OCI-LY1 (cell line): ENCODE results near the gene GDF9.

Experiments
- H2AFZ ChIP-seq: fragments of 200-600 bp; sonication (generic), shearing (Covaris generic); 2 replicates; pipeline ENCODE4 v1.6.0; 2014; ENCODE audit warnings: antibody characterized with exemption, mild to moderate bottlenecking, low read length
- H3F3A ChIP-seq: fragments of 200-600 bp; sonication (generic), shearing (Covaris generic); 2 replicates; pipeline ENCODE4 v1.6.0; 2014; ENCODE audit warnings: mild to moderate bottlenecking, antibody characterized with exemption, low read length, moderate library complexity; ENCODE audit not compliant: insufficient read depth
- H3K27ac ChIP-seq: fragments of 200-600 bp; sonication (generic); 2 replicates; pipeline ENCODE4 v1.5.1; 2014; ENCODE audit warnings: low read length, mixed run types, mild to moderate bottlenecking, low read depth; ENCODE audit not compliant: poor library complexity, severe bottlenecking
- H3K27me3 ChIP-seq: fragments of 200-600 bp; sonication (generic); 2 replicates; pipeline ENCODE4 v1.6.0; 2014; ENCODE audit warnings: antibody characterized with exemption, mild to moderate bottlenecking, low read length, moderate library complexity; ENCODE audit not compliant: insufficient read depth
- H3K36me3 ChIP-seq: fragments of 200-600 bp; sonication (generic); 2 replicates; pipeline ENCODE4 v1.6.1; 2014; ENCODE audit warnings: mild to moderate bottlenecking, antibody characterized with exemption, low read length, moderate library complexity, mixed read lengths; ENCODE audit not compliant: insufficient read depth
- H3K4me1 ChIP-seq: fragments of 200-600 bp; sonication (generic); 2 replicates; pipeline ENCODE4 v1.5.1; 2014; ENCODE audit warnings: mild to moderate bottlenecking, low read length, moderate library complexity; ENCODE audit not compliant: insufficient read depth, severe bottlenecking
- H3K4me2 ChIP-seq: fragments of 200-600 bp; sonication (generic), shearing (Covaris generic); 2 replicates; pipeline ENCODE4 v1.6.1; 2014; ENCODE audit warnings: low read length
- H3K4me3 ChIP-seq: fragments of 200-600 bp; sonication (generic); 2 replicates; pipeline ENCODE4 v1.5.1; 2014; ENCODE audit warnings: low read length, low read depth, mild to moderate bottlenecking, mixed read lengths; ENCODE audit not compliant: poor library complexity, severe bottlenecking
- H3K79me2 ChIP-seq: fragments of 200-600 bp; shearing (Covaris generic); 2 replicates; pipeline ENCODE4 v1.6.1; 2016; ENCODE audit warnings: mixed run types, low read length, mixed read lengths; ENCODE audit not compliant: insufficient read depth
- H3K9ac ChIP-seq: fragments of 200-600 bp; sonication (generic), shearing (Covaris generic); 2 replicates; pipeline ENCODE4 v1.6.1; 2014; ENCODE audit warnings: mild to moderate bottlenecking, low read length, mixed read lengths
- H3K9me2 ChIP-seq: fragments of 200-600 bp; sonication (generic), shearing (Covaris generic); 2 replicates; pipeline ENCODE4 v1.6.1; 2014; ENCODE audit warnings: low read depth, mild to moderate bottlenecking, low read length, mixed read lengths
- H3K9me3 ChIP-seq: fragments of 200-600 bp; shearing (Covaris generic); 2 replicates; pipeline ENCODE4 v1.6.1; 2014; ENCODE audit warnings: low read length, mixed read lengths
- H4K20me1 ChIP-seq: fragments of 200-600 bp; sonication (generic), shearing (Covaris generic); 2 replicates; pipeline ENCODE4 v1.6.0; 2016; ENCODE audit warnings: mild to moderate bottlenecking, low read length; ENCODE audit not compliant: insufficient read depth
- EZH2 ChIP-seq: fragments of 200-600 bp; sonication (generic), shearing (Covaris generic); IDR thresholded peaks from 2 replicates; pipeline ENCODE4 v1.8.0; 2017; ENCODE audit warnings: borderline replicate concordance, mixed run types, mild to moderate bottlenecking, antibody characterized with exemption, low read length, moderate library complexity, mixed read lengths
- TF ChIP-seq, protein P1 (sequence below): fragments of 200-600 bp; sonication (generic), shearing (Covaris generic); IDR thresholded peaks from 2 replicates; pipeline ENCODE4 v1.5.1; 2017; ENCODE audit warnings: mild to moderate bottlenecking, antibody characterized with exemption, low read length, moderate library complexity, mixed read lengths

GDF9 gene

DNA sequence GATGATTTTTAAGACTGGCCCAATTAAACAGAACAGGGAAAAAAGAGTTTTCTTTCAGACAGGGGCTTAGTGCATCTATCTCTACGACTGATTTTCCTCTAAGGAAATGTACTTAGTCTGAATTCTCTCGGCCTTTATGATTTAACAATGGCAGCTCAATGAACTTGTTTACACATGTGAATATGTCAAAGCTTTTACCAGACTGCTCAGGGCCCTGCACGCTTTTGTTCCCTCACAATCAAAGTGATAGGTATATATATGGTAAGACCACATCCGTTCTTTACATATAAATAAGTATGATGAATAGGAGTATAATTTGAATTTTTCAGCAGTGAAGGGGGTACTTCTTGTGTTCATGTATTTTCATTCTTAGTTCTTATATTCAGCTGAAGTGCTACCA, 34.8 kb upstream of the GDF9 start:
- Histone ChIP-seq H3K27ac (no peak overlapping the region), H3K9me2 (no peaks in the 10 kb centered on the region)
- TF ChIP-seq, protein P1, sequence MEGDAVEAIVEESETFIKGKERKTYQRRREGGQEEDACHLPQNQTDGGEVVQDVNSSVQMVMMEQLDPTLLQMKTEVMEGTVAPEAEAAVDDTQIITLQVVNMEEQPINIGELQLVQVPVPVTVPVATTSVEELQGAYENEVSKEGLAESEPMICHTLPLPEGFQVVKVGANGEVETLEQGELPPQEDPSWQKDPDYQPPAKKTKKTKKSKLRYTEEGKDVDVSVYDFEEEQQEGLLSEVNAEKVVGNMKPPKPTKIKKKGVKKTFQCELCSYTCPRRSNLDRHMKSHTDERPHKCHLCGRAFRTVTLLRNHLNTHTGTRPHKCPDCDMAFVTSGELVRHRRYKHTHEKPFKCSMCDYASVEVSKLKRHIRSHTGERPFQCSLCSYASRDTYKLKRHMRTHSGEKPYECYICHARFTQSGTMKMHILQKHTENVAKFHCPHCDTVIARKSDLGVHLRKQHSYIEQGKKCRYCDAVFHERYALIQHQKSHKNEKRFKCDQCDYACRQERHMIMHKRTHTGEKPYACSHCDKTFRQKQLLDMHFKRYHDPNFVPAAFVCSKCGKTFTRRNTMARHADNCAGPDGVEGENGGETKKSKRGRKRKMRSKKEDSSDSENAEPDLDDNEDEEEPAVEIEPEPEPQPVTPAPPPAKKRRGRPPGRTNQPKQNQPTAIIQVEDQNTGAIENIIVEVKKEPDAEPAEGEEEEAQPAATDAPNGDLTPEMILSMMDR, result no peak
- TF ChIP-seq EZH2, result no peak

DNA sequence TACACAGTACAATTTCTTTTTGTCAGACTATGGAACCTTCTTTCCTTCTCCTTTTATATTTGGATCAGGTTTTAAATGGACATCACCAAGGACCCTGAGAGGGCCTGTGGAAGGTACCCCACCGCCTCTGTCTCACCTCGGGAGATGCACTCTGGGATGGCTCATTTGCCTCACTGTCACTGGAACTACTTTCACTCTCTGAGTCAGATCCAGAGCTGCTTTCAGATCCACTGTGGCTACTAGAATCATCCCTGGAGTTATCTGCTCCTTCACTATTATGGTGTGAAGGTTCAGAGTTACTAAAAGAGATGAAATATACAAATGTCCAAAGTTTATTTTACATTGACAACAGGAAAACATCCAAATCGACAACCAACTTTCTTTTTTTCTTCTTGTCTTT, 31.8 kb upstream of the GDF9 start:
- H3K9me3 ChIP-seq, result no peaks in the 10 kb centered on the region
- H3K4me3 ChIP-seq, result no peak overlapping the region
- no peaks in the 10 kb centered on the region for H3F3A ChIP-seq
- no peaks in the 10 kb centered on the region for H3K27me3 ChIP-seq
- no peak overlapping the region for H3K9ac ChIP-seq
- no peak overlapping the region for H2AFZ ChIP-seq
- TF ChIP-seq EZH2, result no peak
- TF ChIP-seq, protein P1, result no peak
- H3K4me2 ChIP-seq, result no peak overlapping the region
- no peaks in the 10 kb centered on the region for H3K9me2 ChIP-seq
- H4K20me1 ChIP-seq, result no peaks in the 10 kb centered on the region
- no peaks in the 10 kb centered on the region for H3K79me2 ChIP-seq
- H3K36me3 ChIP-seq, result peaks cover 65% of the 10 kb centered on the region
- H3K4me1 ChIP-seq, result peaks cover 9% of the 10 kb centered on the region
- H3K27ac ChIP-seq, result no peak overlapping the region

More for the DNA sequence above, 34.8 kb upstream of the GDF9 start:
- H3K9me3 ChIP-seq, result no peaks in the 10 kb centered on the region
- peaks cover 9% of the 10 kb centered on the region for H3K4me1 ChIP-seq
- no peak overlapping the region for H3K4me3 ChIP-seq
- H3K79me2 ChIP-seq, result no peaks in the 10 kb centered on the region
- no peak overlapping the region for H2AFZ ChIP-seq
- H3F3A ChIP-seq, result no peaks in the 10 kb centered on the region
- peaks cover 50% of the 10 kb centered on the region for H3K36me3 ChIP-seq
- H3K27me3 ChIP-seq, result no peaks in the 10 kb centered on the region
- no peak overlapping the region for H3K4me2 ChIP-seq
- H4K20me1 ChIP-seq, result no peaks in the 10 kb centered on the region
- H3K9ac ChIP-seq, result no peak overlapping the region

DNA sequence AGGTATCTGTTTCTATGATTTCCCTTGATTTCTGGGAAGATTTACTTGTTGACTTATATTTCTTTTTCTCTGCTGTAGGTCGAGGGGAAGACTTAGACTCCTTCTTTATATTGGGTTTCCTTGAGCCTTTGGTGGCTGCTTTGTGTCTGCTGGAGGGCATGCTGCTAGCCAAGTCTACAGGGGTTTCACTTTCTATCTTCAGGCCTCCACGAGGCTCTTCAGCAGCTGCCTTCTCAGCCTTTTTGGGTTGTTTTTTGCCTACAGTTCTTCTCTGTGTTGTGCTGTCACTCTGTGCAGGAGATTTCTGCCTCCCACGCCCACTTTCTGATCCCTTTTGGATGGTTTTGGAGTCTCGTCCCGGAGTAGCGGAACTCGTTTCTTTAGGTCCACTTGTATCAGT, 30.4 kb upstream of the GDF9 start:
- TF ChIP-seq, protein P1, result no peak
- TF ChIP-seq EZH2, result no peak
- H3K36me3 ChIP-seq, result peaks cover 70% of the 10 kb centered on the region
- no peak overlapping the region for H3K4me2 ChIP-seq
- no peaks in the 10 kb centered on the region for H3F3A ChIP-seq
- H3K4me1 ChIP-seq, result peaks cover 6% of the 10 kb centered on the region
- no peak overlapping the region for H3K9ac ChIP-seq
- H3K27ac ChIP-seq, result no peak overlapping the region
- no peaks in the 10 kb centered on the region for H3K27me3 ChIP-seq
- H4K20me1 ChIP-seq, result no peaks in the 10 kb centered on the region
- H3K9me2 ChIP-seq, result no peaks in the 10 kb centered on the region
- no peaks in the 10 kb centered on the region for H3K79me2 ChIP-seq
- H3K9me3 ChIP-seq, result no peaks in the 10 kb centered on the region
- H3K4me3 ChIP-seq, result no peak overlapping the region
- H2AFZ ChIP-seq, result no peak overlapping the region
